HG03558 (cell line): ENCODE results near the gene GRAP2.
"Not testable (repeated sequence)": the region's sequence is repeated elsewhere in the genome, so short reads cannot be mapped to it uniquely, and the experiment has no call there.

ENCODE experiments used
- ATAC-seq: cut with Tn5 transposase; IDR thresholded peaks from one replicate; pipeline ENCODE4 v1.9.1; 2021; ENCODE audit warnings: moderate number of reproducible peaks; ENCODE audit not compliant: unreplicated experiment; ENCODE audit errors: extremely low read depth

The GRAP2 gene

DNA sequence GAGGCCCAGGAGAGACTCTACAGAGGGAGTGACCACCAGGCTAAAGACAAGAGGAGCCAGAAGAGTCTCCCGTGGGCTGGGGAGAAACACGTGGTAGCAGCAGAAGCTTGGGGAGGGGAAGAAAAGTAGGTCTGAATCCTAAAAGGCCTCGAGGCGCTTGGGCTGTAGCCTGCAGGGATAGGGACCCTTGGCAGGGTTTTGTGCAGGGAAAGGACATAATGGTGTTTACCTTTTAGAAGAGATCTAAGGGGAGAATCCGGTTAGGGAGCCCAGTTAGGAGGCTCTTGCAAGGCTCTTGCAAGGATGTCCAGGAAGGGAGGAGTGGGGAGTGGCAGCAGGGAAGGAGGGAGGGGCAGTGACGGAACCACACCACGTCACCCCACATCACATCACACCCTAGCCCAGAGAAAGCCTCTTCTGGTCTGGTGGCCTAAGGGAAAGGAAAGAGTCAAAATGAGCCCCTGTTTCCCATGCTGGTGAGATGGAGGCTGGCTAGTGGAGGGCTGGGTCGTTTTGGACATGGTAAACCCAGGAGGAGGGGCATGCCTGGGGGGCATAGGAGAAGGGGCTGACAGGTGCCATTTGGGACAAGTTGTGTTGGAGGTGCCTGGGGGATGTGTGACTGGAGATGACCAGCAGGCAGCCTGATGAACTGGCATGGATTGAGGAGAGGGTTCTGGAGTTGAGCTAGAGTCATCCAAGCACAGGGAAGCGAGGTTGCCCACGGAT, 87.7 kb downstream of the GRAP2 start:
- ATAC-seq = no peak

DNA sequence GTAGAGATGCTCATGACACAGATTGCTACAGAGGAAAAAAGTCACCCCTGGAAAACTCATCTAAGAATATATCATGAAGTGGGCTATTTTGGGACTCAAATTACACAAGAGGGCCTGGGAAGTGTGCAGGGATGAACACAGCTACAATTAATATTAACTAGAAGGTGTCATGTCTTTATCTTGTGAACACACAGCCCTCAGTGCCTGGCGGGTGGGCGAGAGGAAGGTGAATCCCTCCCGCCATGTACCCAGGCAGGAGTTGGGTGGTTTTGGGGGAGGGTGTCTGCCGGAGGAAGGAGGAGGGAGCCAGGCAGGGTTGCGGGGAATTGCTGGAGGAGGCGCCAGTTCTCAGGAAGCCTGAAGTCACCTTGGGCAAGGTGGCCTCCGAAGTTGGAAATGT, 88.7 kb downstream of the GRAP2 start:
- no peak for ATAC-seq

DNA sequence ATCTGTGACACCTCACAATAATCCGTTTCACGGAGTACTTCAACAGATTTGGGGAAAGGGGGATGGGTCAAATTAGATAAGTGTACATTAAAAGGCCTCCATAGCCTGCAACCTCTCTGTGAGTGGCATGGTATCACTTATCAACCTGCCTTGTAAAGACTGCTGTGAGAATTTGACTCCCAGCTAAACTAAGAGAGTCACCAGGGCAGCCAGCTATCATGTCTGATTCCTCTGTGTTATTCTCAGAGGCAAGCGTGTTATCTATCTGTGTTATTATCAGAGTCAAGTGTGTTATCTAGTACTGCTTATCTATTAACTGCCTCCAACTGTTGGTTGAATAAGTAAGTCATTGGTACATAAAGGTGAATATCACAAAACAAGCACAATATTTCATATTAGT, 89.8 kb downstream of the GRAP2 start:
- ATAC-seq = no peak

DNA sequence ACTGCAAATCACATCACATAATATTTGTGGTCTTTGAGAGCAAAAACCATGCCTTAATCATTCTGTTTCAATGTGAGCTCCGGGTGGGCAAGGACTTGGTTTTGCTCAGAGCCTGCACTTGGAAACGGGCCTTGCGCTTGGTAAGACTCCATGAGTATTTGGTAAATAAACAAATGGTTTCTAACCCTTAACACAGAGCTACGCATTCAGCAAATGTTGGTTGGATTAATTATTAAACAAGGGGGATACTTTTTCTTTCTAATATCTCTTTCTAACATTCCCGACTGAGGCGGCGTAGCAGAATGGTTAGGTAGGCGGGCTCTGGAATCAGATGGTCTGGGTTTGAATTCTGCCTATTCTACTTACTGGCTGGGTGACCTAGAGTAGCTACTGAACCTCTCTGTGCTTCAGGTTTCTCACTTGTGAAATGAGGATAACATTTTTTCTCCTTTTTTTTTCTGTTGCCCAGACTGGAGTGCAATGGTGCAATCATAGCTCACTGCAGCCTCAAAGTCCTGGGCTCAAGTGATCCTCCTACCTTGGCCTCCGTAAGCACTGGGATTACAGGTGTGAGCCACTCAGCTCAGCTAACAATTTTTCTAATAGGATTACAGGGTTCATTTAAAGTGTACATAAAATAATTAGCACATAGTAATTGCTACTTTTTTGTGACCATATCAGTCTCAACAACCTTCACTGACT, 90.4 kb downstream of the GRAP2 start:
- ATAC-seq = no peak

DNA sequence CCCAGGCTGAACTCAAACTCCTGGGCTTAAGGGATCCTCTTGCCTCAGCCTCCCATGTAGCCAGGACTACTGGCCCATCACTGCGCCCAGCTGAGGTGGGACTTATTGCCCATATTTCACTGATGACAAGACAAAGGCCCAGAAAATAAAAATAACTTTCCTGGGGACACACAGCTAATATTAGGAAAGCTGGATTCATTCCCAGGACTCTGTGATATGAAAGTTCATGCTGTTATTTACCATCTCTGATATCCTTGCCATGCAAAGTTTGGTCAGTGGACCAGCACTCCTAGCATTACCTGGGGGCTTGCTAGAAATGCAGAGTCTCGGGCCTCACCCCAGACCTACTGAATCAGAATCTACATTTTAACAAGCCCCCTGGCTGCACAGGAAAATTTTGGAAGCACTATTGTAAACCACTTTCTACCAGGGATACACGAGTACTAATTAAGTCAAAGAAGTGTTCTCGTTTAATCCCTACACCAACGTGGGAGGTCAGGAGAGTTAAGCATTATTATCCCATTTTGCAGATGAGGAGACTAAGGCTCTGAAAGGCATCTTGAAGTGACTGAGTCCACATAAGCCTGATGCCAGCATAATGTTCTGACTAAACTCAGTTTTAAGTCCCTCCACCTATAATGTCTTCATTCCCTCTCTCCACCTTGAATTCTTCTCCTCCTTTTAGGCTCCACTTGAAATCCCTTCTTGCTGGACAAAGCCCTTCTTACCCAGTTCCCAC, 91.4 kb downstream of the GRAP2 start:
- ATAC-seq = no peak

DNA sequence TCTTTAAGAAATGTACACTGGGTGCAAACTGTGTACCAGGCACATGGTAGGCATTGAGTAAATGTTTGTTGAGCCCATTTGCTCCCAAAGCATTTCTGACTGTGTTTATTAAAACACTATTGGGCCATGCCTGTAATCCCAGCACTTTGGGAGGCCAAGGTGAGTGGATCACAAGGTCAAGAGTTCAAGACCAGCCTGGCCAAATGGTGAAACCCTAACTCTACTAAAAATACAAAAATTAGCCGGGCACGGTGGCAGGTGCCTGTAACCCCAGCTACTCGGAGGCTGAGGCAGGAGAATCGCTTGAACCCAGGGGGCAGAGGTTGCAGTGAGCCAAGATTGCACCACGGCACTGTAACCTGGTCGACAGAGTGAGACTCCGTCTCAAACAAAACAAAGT, 92.0 kb downstream of the GRAP2 start:
- ATAC-seq = not testable (repeated sequence)

DNA sequence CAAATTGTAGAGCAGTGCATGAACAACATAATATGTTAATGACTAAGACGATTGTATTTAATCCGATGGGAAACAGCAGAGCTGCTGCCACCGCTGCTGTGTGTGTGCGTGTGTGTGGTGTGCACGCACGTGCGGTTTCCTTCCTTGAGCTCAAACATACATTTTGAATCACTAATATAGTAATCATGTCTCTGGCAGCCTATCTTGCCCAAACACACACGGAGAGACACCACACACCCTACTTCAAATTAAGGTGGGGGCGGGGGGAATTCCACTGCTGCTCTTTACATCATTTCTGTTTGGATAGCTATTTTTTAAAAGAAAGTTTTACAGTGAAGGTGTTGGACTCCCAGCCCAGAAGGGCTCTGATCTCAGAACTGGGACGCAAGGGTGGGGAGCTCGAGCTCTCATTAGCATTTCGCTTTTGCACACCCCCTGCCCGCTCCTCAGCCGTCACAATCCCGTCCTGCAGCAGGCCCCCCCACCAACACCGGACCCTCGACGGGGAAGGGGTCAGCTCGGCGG, 93.2 kb downstream of the GRAP2 start:
- ATAC-seq = no peak

DNA sequence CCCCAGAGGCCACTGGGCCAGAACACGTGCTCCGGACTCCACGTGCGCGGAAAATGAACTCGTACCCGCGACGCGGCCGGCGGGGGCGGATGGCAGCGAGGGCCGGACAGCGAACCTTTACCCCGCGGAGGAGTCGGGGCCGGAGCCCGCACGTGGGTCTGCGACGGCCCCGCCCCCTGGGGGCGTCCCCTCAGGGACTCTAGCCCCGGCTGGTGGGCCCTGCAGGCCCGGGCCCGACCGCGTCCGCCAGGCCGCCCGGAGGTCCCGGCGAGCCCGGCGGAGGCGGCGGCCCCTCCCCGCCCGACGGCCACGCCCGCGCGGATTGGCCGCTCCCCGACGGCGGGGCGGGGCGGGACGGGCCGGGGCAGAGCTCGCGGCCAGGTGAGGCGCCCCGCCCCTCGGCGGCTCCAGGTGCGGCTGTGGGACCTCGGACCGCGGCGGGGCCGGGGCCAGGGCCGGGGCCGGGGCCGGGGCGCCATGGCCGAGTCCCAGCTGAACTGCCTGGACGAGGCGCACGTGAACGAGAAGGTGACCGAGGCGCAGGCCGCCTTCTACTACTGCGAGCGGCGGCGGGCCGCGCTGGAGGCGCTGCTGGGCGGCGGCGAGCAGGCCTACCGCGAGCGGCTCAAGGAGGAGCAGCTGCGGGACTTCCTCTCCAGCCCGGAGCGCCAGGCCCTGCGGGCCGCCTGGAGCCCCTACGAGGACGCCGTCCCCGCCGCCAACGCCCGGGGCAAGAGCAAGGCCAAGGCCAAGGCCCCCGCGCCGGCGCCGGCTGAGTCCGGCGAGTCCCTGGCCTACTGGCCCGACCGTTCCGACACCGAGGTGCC, 93.9 kb downstream of the GRAP2 start, which contains the start of gene FAM83F:
Gene FAM83F, plus strand, starts transcription at position 389 of the 827 bp plus-strand sequence. Its CDS starts 89 bp downstream, at position 478.
- ATAC-seq = no peak

DNA sequence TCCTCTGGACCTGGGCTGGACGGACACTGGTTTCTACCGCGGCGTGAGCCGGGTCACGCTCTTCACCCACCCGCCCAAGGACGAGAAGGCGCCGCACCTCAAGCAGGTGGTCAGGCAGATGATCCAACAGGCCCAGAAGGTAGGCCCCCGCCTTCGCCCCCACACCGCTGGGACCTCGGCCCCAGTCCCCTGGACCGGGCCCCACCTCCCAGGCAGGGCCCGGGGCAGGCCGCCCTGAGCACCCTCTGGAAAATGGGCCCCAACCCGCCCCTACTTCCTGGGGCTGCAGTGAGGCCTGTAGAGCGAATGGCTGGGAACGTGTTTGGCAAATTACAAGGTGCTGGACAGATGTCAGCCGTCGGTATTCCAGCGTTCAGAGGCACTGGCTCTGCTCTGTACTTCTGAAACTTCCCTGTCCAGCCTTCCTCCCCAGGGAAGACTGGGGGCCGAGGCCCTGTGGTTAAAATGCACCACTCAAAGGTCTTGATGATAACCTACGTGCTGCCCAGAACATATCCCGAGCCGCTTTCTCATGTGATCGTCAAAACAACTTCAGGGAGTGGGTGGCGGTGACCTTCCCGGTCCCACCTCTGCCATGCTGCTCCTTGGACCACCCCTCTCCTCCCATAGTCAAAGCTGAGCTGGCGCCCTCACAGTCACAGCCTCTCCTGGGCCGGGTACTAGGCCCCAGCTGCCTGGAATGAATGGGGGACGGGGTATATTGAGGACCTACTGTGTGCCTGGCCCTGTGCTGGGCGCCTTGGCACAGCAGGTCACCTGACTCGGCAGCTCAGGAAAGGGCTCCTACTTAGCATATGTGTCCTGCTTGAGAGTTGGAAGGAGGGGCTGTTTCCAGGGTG, 94.7 kb downstream of the GRAP2 start:
- ATAC-seq = no peak

DNA sequence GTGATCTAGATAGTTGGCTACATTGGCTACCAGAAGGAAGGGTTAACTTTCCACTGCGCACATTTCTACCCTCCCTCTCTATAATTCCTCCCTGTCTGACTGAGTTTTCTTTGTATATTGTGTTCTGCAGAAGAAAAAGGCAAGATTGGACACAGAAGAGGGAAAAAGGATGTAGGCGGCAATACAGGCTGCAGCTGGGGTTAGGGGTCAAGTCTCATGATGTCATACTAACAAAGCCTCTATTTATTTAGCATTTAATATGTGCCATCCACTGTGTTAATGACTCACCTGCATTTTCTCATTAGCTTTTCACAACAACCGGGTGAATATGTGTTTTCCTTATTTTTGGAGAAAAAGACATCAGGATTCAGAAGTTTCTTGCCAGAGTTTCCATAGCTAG, 95.8 kb downstream of the GRAP2 start:
- ATAC-seq = no peak

DNA sequence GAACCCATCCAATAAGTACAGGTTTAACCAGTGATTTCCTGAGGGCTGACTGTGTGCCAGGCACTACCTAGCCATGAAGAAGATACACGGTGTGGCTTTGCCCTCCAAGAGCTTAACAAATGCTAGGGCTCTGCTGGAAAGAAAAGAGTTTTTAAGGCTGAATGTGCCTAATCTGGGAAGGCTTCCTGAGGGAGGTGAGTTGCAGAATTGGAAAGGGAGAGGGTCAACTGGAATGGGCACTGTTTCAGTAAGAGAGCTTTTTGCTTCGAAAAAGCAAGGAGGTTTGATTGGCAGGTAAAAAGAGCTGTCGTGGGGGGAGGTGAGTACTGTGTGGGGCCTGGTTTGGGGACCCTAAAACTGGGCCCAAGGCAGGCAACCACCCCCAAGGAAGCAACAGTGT, 96.5 kb downstream of the GRAP2 start:
- no peak for ATAC-seq

DNA sequence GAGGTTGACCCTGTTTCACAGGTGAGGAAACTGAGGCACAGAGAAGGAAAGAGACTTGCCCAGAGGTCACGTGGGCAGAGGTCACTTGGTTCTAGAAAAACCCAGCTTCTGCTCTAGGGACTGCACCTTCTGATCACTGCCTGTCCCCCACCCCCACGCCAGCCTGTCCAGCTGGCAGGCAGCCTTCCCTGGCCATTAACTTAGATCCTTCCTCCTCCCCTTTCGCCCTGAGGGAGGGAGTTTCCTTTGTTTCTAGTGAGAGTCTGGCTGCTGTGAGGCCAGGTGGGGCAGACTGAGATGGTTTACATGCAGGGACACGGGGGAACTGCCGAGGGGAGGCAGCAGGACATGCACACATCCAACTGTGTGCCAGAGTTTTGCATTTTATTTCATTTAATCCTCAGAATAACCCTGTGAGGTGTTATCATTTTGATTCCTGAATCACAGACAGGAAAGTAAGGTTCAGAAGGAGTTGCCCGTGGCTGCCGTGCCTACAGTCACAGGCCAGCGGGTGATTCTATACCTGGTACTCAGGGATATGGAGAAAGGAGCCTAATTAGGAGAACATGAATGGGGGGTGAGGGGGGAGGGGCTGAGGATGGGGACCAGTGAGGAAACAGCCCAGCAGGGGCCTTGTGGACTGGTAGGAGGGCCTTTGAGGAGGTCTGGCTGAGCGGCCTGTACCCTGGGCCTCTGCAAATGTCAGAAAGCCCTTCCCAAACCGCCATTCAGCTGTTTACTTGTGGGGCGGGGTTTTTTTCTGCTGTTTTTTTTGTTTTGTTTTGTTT, 97.2 kb downstream of the GRAP2 start:
- ATAC-seq = no peak

DNA sequence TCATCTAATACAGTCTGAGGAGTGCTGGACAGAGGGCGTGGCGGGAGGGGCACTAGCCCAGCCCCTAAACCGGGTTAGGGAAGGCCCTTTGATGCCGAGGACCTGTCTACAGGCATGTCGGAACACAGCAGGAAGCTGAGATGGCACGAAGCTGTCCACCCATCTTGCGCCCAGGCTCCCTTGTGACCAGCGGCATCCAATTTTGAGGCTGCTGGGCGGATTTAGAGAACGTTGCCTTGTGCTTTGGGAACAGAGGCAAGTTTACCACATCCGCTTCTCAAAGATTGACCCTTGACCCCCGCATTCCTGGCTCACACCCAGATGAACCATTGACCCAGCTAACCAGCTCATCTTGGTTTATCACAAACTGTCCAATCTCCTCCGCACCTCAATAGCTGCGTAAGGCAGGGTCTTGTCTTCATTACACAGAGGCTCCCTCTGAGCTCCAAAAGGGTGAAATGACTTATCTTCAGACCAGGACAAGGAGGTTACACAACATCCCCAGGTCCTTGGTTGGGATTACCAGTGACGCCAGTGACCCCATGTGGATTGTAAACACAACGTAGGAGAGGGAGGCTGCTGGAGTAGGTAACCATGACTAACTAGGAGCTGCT, 98.4 kb downstream of the GRAP2 start:
- ATAC-seq = no peak

DNA sequence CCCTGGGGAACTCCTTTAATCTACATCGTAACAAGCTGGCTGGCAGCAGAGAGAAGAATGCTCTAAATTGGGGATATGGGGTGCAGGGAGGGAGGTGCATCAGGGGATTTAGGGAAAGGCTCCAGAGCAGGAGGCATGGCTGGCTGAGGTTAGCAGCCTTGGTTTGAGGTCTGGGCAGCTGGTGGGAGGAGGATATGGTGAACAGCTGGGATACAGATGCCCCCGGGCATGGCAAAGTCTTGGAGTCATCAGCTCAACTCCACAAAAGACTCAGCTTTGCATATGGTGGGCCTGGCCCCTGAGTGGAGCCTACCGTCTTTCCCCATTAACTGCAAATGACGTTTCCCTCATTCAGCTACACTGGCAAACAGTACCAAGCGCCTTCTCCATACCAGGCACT, 99.3 kb downstream of the GRAP2 start:
- ATAC-seq = no peak

DNA sequence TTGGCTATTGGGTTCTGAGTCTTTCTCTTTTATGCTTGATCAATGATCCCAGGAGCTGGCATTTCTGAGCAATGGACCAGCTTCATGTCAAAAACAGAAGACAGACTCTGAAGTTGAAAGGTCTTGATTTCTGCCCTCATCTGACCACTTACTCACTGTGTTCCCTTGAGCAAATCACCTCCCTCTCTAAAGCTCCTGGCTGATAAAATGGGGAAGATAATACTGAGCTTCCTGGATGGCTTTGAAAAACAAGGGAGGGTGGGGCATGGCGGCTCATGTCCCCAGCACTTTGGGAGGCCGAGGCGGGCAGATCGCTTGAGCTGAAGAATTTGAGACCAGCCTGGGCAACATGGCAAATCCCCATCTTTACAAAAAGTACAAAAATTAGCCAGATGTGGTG, 100.2 kb downstream of the GRAP2 start:
- no peak for ATAC-seq

DNA sequence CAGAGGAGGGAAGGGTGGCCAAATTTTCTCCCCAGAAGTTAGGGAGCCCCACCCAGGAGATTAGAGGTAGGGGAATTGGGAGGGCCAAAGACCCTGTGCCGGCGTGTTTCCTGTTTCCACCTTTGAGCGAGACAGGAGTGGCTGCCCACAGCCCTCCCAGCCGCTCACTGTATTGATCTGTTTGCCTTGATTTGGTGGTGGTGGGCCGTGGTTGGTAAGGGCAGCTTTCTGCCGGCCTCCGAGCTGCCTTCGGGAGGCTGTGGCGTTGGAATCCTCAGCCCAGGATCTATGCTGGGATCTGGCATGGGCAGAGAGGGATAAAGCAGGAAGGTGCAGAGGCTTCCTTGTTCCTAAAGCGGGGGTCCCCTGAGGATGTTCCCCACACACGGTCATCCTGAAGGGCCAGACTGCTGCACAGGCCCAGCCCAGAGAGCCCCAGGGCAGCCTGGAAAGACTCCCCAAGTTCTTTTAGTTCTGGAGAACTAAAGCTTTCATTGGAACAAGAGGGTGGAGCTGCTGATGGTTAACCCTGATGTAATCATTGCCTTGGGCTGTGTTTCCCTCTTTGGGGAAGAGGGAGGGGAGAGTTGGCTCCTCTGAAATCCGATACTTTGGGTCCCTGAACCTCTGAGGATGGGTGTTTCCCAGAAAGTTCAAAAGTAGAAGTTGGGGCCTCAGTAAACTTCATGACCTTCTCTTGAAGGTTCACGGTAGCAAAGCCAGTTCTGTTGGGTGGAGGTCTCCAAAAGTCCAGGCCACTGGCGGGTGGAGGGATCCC, 101.1 kb downstream of the GRAP2 start:
- ATAC-seq = no peak
